SKM-1 treated with dmso at 0.1 percent for 144 hours (cell line): Measurements from ENCODE around the gene PINLYP.
"Not testable (repeated sequence)": the region's sequence is repeated elsewhere in the genome, so short reads cannot be mapped to it uniquely, and the experiment has no call there.

Source experiments
- DNase-seq: peaks from one replicate; lab custom pipeline; 2025; ENCODE audit not compliant: unreplicated experiment; lab: John Stamatoyannopoulos, UW

The PINLYP gene

GRCh38 chr19:43581467-43581866, 5.9 kb downstream of the PINLYP start:
- no peak for DNase-seq

GRCh38 chr19:43582495-43582894, 6.9 kb downstream of the PINLYP start:
- DNase-seq, result no peak

- no peak for DNase-seq
These were observed 8.9 kb downstream of the PINLYP start for GRCh38 chr19:43584484-43584883.

GRCh38 chr19:43586346-43586745, 10.7 kb downstream of the PINLYP start:
- DNase-seq, result no peak

- not testable (repeated sequence) for DNase-seq
These were observed 11.4 kb downstream of the PINLYP start for GRCh38 chr19:43587029-43587428.

- DNase-seq, result no peak
These were observed 13.7 kb downstream of the PINLYP start for GRCh38 chr19:43589277-43589676.

GRCh38 chr19:43589678-43590077, 14.1 kb downstream of the PINLYP start:
- no peak for DNase-seq

- DNase-seq, result no peak
These were observed 16.5 kb downstream of the PINLYP start for GRCh38 chr19:43591904-43592772.

- DNase-seq, result no peak
These were observed 17.3 kb downstream of the PINLYP start for GRCh38 chr19:43592800-43593350.

GRCh38 chr19:43594081-43594697, 18.6 kb downstream of the PINLYP start:
- DNase-seq, result no peak

- DNase-seq, result peak; percentile 14
These were observed 19.4 kb downstream of the PINLYP start for GRCh38 chr19:43594710-43595604.

- no peak for DNase-seq
These were observed 20.0 kb downstream of the PINLYP start for GRCh38 chr19:43595605-43595998.

GRCh38 chr19:43595999-43596841, 20.6 kb downstream of the PINLYP start, which contains the start of the genes IRGQ and ZNF576:
Gene IRGQ, minus strand, starts transcription at chr19:43596134. Its CDS starts 796 bp downstream, at chr19:43595338.
Gene ZNF576, plus strand, starts transcription at chr19:43596595. Its CDS starts 514 bp downstream, at chr19:43597109.
- DNase-seq, result peak; percentile 90

- DNase-seq, result no peak
These were observed 21.4 kb downstream of the PINLYP start for GRCh38 chr19:43596842-43597461.

GRCh38 chr19:43597876-43598275, 22.3 kb downstream of the PINLYP start:
- DNase-seq, result no peak

- no peak for DNase-seq
These were observed 23.0 kb downstream of the PINLYP start for GRCh38 chr19:43598445-43599240.

GRCh38 chr19:43599635-43600295, 24.2 kb downstream of the PINLYP start:
- no peak for DNase-seq

- DNase-seq, result not testable (repeated sequence)
These were observed 24.7 kb downstream of the PINLYP start for GRCh38 chr19:43600326-43600725.
